ENCODE data around the gene TBC1D9B.

DNA sequence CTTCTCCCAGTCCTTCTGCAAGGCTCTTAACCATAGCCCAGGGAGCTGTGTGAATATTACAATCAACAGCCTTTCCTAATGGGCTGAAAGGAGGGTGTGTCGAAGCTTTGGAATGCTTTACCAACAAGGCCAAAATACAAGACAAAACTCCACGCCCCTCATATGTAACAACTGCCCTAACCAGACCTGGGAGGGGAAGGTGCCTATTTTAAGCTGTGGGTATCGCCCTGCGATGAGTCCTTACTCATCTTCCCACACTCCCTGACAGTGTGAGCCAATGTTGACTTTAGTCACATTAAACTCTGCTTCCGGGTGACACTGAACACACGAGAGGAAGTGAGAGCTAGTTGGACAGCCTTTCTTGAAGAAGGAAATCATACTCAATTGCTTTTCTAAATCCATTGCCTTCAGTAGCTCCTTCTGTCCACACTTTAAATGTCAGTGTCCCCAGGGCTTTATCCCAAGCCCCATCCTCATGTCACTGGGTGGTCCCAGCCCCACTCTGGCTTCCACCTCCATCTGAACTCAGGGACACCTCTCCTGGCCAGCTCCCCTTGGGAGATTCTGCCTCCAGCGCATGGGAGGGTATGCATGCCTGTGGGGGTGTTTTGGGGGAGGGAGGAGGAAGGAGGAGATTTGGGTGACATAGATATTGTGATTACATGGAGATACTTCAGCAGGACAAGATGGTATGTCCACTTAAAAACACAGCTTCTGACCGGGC, 6.5 kb upstream of the TBC1D9B start:
- no peak for TF ChIP-seq CTCF (conservative IDR thresholded peaks at IDR 0.05; ENCODE audit: low read depth, low read length)
- TF ChIP-seq EZH2 (IDR thresholded peaks at IDR 0.05; ENCODE audit: low read length, unreplicated experiment), result no peak
- no peak for TF ChIP-seq EZH2phosphoT487 (IDR thresholded peaks at IDR 0.05; ENCODE audit: borderline replicate concordance, low read length)
